DOHH2 (cell line): Measurements from ENCODE around the gene SH3PXD2A.

ENCODE experiments used
- EZH2phosphoT487 ChIP-seq: fragments of 200-600 bp; sonication (generic); IDR thresholded peaks from 2 replicates; pipeline ENCODE4 v1.6.1; 2017; ENCODE audit warnings: borderline replicate concordance, mild to moderate bottlenecking, antibody characterized with exemption, low read length, moderate library complexity, mixed read lengths
- TF ChIP-seq, protein P1 (sequence below): fragments of 200-600 bp; sonication (generic); IDR thresholded peaks from one replicate; pipeline ENCODE4 v1.5.1; 2014; ENCODE audit warnings: antibody characterized with exemption, mild to moderate bottlenecking, low read depth, low read length; ENCODE audit not compliant: poor library complexity, severe bottlenecking

DNA sequence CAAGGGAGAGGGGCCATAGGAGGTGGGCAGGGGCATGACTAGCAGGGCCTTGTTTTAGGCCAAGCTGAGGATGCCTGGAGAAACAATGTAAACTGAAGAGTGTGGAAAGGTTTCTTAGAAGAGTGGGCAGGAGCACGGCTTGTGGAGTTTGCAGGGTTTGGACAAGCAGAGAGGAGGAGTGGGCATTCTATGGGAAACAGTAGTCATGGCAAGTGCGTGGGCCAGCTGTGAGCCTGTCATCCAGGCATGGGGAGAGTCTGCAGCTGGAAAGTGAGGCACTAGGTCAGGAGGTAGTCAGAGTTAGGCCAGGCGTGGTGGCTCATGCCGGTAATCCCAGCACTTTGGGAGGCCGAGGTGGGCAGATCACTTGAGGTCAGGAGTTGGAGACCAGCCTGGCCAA lies 130.1 kb downstream of the SH3PXD2A start:
- no peak for TF ChIP-seq EZH2phosphoT487
- TF ChIP-seq, protein P1, sequence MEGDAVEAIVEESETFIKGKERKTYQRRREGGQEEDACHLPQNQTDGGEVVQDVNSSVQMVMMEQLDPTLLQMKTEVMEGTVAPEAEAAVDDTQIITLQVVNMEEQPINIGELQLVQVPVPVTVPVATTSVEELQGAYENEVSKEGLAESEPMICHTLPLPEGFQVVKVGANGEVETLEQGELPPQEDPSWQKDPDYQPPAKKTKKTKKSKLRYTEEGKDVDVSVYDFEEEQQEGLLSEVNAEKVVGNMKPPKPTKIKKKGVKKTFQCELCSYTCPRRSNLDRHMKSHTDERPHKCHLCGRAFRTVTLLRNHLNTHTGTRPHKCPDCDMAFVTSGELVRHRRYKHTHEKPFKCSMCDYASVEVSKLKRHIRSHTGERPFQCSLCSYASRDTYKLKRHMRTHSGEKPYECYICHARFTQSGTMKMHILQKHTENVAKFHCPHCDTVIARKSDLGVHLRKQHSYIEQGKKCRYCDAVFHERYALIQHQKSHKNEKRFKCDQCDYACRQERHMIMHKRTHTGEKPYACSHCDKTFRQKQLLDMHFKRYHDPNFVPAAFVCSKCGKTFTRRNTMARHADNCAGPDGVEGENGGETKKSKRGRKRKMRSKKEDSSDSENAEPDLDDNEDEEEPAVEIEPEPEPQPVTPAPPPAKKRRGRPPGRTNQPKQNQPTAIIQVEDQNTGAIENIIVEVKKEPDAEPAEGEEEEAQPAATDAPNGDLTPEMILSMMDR: no peak
